GM13977 (cell line): Measurements from ENCODE around the gene GFOD2.

Experiments
- DNase-seq: peaks from one replicate; pipeline ENCODE4 v3.0.0; 2012; ENCODE audit warnings: low spot score
- CTCF ChIP-seq: IDR thresholded peaks from 2 replicates; pipeline ENCODE4 v1.5.1; 2012; ENCODE audit warnings: mild to moderate bottlenecking, control low read depth; ENCODE audit not compliant: insufficient read depth; ENCODE audit errors: extremely low read depth, missing control alignments
- in situ Hi-C: fragments of 300-500 bp; cut with MboI; formaldehyde crosslinking; loops from one replicate; pipeline ENCODE4 v1.12.0; 2022; ENCODE audit warnings: low sequenced_read_pairs, low pct_unique_long_range_greater_than_20kb, mixed read lengths, inconsistent platforms; ENCODE audit not compliant: unreplicated experiment

Gene GFOD2

DNA sequence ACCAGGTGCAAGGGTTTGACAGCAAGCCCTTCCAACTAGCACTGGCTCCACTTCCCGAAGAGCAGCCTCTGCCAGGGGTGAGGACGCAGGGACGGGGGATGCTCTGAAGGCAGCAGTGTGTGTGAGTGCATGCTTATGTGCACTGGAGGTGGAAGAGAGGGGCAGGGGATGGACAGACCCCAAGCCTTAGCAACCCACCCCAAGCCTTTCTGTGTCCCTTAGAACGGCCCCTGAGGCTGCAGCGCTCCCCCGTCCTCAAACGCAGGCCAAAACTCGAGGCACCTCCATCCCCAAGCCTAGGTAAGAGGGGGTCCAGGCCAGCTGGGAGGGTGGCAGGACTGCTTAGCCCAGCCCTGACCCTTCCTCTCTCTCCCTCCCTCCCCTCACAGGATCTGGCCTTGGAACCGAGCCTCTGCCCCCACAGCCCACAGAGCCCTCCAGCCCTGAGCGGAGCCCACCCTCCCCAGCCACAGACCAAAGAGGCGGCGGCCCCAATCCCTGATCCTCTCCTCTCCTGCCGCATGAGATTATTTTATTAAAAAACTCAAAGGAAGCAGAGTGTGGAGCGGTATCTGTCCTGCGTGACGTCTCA, 62.0 kb downstream of the GFOD2 start:
- in situ Hi-C loops, result loop anchor here (10.0 kb wide), 1 partner anchor 122 kb away; no protein-coding TSS in a partner anchor
- no peak for DNase-seq
- no peak for TF ChIP-seq CTCF

GRCh38 chr16:67656344-67657016, 62.6 kb downstream of the GFOD2 start:
- TF ChIP-seq CTCF, result no peak
- no peak for DNase-seq
- in situ Hi-C loops, result loop anchor here (10.0 kb wide), 1 partner anchor 122 kb away; no protein-coding TSS in a partner anchor

DNA sequence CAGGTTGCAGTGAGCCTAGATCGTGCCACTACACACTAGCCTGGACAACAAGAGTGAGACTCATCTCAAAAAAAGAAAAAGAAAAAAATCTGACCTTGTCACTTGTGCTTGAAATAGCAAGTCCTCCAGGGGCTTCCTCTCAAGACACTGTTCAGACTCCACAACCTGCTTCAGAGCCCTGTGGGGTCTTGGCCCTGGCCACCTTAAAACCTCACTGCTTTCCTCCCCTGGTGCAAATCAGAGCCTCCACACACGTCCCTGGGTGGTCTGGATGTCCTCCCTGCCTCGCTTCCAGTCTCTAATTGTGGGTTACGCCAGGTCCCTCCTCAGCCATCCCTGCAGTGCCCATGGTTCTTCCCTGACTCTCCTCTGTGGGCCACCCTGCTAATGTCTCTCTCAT, 63.8 kb downstream of the GFOD2 start:
- DNase-seq, result no peak
- no peak for TF ChIP-seq CTCF
- in situ Hi-C loops, result loop anchor here (10.0 kb wide), 1 partner anchor 121 kb away; no protein-coding TSS in a partner anchor

GRCh38 chr16:67654403-67654911, 64.7 kb downstream of the GFOD2 start:
- no peak for TF ChIP-seq CTCF
- no peak for DNase-seq
- in situ Hi-C loops, result loop anchor here (10.0 kb wide), 1 partner anchor 120 kb away; no protein-coding TSS in a partner anchor

DNA sequence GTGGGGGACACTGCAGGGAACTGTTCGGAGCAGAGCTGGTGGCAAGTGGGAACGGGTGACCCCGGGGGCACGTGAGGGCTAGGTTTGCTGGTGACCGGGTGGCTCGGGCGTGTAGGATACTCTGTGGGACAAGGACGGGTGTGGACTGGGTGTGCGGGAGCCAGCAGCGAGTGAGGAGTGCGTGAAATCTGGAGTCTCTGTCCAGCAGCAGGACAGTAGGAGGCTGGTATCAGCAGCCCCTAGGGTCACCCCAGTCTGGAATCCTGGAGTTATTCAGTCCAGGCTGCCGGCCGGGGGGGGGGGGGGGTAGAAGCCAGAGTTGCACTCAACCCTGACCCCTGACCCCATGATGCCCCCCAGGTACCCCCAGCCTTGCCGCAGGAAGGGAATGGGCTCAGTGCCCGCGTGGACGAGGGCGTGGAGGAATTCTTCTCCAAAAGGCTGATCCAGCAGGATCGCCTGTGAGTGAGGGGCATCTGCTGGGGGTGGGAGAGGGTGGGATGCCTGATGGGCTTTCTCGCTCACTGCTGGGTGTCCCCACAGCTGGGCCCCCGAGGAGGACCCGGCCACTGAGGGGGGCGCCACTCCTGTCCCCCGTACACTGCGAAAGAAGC, 65.2 kb downstream of the GFOD2 start:
- TF ChIP-seq CTCF, result no peak
- no peak for DNase-seq
- in situ Hi-C loops, result loop anchor here (10.0 kb wide), 1 partner anchor 119 kb away; no protein-coding TSS in a partner anchor

DNA sequence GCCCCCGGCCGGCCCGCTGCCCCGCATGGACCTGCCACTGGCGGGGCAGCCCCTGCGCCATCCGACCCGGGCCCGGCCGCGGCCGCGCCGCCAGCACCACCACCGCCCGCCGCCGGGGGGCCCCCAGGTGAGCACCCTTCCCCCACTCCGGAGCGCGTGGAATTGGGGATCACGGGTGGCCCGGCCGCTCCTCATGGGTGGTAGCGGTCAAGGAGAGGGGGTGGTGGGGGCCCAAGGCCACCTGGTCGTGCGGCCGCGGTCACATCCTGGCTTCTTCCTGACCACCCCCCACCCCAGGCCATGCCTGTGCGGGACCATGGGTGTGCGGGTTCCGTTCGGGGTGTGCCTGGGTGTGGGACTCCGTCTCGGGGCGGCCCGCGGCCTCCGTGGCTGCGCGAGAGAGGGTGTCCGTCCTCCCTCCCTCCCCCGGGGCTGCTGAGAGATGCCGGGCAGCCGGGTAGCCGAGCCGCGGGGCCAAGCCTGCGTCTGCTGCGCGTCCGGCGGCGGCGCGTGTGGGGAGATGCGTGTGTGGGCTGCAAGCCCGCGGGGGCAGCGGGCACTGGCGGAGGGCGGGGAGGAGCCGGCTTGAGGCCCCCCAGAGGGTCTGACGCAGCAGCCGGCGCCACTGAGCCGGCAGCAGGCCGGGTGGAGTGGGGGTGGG, 65.9 kb downstream of the GFOD2 start:
- no peak for DNase-seq
- in situ Hi-C loops, result loop anchor here (10.0 kb wide), 1 partner anchor 118 kb away; no protein-coding TSS in a partner anchor

More for the DNA sequence above, 65.9 kb downstream of the GFOD2 start:
- TF ChIP-seq CTCF, result no peak
